GM21619 (cell line): ENCODE data around the gene ZCCHC7.
"Not testable (repeated sequence)": the region's sequence is repeated elsewhere in the genome, so short reads cannot be mapped to it uniquely, and the experiment has no call there.

Experiments
- ATAC-seq: cut with Tn5 transposase; IDR thresholded peaks from one replicate; pipeline ENCODE4 v1.9.1; 2021; ENCODE audit not compliant: unreplicated experiment

Gene ZCCHC7

DNA sequence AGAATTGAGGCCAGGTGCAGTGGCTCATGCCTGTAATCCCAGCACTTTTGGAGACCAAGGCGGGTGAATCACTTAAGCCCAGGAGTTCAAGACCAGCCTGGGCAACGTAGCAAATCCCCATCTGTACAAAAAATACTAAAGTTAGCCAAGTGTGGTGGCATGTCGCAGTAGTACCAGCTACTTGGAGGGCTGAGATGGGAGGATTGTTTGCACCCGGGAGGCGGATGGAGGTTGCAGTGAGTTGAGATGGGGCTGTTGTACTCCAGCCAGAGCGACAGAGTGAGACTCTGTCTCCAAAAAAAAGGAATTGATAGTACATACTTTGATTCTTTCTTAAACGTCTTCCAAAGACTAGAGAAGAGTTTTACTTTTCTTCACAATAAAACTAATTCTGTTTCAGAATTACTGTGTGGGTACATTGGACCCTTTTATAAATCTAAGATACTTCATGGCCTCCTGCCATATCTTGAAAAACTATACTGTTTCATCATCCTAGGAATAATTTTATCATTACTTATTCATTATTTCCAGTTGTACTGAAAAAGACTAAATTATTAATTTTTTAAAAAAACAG, 170.1 kb downstream of the ZCCHC7 start:
- ATAC-seq: no peak

DNA sequence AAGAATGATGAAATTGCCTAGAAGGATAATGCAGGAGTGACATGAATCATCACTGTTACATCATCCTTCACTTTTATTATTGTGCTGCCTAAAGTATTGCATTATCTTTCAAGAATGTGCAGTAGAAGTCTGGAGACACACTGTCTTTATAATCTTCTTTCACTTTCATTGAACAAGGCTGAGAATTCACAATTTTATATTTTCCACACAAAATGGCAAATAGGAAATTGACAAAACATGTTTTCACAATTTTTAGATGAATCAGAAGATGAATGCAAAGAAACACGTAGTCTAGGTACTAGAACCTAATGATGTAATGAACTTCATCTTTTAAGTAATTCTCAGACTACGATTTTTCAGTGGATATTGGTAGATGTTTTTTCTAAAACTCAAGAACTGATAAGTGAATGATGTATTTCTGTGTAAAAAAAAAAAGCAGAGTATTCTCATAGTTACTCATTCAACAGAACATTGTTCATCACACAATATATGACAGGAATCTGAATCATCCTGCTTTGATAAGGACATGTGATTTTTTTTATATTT, 170.6 kb downstream of the ZCCHC7 start:
- ATAC-seq: no peak

DNA sequence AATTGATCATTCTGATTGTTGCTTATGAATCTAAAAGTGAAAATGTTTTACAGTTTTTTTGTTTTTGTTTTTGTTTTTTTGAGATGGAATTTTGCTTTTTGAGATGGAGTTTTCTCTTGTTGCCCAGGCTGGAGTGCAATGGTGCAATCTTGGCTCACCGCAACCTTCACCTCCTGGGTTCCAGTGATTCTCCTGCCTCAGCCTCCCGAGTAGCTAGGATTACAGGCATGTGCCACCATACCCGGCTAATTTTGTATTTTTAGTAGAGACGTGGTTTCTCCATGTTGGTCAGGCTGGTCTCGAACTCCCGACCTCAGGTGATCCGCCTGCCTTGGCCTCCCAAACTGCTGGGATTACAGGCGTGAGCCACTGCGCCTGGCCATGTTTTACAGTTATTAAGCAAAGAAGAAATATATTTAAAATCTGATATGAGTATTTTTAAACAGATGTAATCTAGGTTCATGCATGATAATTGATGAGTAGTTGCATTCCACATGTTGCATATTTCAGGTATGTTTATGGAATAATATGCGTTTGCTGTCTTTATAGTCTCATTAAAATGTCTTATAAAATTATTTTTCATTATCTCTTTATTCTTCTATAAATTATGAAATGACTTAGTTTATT, 171.4 kb downstream of the ZCCHC7 start:
- not testable (repeated sequence) for ATAC-seq

DNA sequence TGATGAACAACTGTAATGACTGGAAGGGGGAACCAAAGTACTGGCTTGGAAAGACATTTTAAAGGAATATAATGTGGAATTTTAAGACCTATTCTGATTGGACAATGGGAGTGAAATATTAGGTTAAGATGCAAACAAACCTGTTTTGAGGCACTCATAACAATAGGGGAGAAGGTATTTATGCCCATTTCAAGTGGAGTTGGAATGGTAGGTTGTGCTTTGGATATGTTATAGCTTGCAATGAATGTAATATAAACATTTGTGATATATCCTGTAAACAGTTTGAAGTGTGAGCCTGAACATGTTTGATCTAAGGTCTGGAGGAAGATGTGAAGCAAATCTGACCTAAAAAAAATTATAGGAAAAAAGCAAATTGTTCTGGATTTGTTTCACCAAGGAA, 172.5 kb downstream of the ZCCHC7 start:
- no peak for ATAC-seq

DNA sequence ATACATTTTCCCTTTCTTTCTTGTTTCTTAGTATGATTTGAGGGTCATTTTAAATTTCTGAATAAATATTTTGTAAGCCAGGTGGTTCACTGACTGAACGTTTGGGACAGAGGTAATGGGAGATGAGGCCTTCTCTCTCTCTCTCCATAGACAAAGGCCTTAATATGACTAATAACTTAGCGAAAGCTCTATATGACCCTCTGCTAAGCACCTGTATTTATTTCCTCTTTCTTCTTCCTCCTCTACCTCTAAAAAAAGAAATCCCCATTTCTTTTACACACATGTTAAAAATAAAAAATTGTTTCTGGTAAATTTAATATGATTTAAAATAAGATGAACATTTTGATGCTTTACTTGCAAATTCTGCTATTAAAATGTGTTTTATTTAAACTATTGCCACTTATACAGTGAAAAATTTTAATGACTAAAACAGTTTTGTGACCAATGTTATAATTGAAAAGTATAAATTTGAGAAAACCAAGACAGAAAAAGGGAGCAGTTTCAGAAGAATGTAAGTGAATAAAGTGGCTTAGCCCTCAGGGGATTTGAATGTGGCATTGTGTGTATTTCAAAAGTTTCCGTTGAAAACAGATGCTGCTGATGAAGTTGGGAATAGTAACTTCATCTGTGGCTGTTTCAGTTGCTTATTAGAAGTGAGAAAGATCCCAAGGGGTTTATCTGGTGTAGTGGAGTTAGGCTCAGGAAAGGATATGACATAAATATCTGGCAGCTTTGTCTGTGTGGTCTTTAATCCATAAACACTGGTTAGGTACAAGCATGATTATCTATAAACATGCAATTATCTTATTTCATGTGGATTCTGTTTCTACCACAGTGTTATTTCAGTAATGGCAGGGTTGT, 173.5 kb downstream of the ZCCHC7 start:
- peak; percentile 51 for ATAC-seq

DNA sequence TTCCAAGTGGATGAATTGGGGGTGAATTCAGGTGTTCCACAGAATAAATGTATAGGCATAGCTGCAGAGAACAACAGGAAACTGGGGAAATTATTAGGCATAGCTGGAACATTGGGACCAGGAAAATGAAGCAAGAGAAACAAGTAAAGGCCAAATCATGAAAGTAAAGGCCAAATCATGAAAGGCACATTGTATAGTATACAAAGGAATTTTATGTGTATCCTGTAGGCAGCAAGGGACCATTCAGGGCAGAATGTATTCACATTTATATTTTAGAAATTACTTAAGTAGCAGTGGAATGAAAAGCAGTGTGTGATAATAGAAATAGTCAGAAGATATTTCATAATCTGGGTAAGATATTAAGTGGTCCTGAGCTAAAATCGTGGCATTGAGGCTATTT, 174.8 kb downstream of the ZCCHC7 start:
- ATAC-seq: no peak

DNA sequence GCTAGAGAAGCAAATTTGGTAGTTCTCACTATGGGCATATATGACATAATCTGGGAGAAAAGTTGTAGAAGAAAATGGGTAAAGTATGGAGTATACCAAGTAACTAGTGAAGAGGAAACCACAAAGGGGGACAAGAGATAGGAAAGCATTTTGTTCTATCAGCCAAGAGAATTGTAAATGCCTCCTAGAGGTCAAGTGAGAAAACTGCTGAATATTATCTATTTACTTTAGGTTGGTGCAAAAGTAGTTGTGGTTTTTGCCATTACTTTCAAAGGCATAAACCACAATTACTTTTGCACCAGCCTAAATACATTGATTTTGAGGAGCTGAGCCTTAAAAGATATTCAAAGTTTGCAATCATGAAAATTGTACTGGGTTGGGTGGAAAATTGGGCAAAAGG, 175.4 kb downstream of the ZCCHC7 start:
- no peak for ATAC-seq

DNA sequence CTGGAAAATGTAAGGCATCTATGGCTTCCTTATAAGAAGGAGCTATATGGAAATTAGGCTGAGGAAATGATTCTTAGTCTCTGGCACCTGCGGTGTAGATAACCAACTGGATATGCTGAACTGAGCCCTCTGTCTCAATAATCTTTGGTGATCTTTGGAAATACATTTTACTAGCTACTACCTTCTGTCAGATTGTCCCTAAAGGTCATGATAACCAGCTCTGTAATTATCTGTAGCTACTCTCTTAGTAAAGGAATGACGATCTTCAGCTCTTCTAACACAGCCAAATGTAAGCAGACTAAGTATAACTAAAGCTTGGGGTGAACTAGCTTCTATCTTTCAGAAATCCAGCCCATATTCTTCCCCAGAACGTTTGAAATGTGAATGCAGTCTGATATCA, 177.2 kb downstream of the ZCCHC7 start:
- ATAC-seq: no peak

DNA sequence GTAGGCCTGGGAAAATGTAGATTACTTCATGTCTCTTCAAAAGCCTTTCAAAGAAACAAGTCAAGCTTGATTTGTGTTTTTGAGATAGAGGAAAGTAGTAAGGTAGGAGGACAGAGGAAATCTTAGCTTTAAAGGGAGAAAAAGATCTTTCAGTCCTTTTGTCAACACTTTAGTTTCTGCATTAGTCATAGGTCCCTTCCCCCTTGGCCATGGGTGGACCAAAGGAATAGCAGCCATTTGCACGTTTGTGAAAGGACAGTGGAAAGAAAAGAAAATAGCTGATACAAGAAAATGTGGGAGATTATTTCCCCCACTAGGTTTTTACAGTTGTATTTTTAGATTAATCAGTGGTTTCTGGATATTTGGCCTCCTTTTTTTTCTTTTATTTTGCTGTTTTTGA, 180.2 kb downstream of the ZCCHC7 start:
- no peak for ATAC-seq

DNA sequence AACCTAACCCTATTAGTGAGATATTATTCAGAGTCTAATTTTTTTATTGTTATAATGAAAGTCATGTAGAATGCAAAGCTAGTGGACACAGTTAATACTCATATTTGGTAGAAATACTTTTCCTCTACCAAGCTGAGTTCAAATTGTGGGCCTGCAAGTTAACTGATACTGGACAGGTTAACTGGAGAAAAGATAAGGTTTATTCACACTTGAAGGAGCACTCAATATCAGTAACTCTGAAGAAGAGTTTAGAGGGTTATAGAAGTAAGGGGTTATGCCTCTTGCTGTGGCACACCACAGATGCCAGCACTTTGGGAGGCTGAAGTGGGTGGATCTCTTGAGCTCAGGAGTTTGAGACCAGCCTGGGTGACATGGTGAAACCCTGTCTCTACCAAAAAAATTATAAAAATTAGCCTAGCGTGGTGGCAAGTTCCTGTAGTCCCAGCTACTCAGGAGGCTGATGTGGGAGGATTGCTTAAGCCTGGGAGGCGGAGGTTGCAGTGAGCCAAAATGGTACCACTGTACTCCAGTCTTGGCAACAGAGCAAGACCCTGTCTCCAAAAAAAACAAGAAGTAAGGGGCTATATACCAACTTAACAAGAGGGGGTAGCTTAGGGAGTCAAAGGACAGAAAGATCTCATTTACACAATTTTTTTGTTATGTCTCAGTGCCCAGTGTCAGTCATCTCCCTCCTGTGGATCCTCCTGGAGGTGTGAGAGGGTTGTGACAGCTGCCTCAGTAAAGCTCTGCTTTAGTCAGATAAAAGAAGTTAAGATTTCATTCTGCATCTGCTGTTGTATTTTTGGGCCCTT, 180.9 kb downstream of the ZCCHC7 start:
- no peak for ATAC-seq

DNA sequence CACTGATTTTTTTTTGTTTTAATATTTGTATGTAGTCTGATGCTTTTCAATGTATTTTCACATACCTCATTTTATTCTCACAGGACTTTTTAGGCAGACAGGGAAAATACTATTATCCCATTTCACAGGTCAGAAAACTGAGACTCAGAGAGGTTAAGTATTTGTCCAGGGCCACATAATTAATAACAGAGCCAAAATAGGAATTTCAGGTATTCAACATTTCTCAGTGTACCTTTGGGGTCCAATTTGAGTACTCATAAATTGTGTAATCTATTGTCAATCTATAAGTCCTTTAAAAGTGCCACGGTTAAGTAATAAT, 181.4 kb downstream of the ZCCHC7 start:
- ATAC-seq: no peak

DNA sequence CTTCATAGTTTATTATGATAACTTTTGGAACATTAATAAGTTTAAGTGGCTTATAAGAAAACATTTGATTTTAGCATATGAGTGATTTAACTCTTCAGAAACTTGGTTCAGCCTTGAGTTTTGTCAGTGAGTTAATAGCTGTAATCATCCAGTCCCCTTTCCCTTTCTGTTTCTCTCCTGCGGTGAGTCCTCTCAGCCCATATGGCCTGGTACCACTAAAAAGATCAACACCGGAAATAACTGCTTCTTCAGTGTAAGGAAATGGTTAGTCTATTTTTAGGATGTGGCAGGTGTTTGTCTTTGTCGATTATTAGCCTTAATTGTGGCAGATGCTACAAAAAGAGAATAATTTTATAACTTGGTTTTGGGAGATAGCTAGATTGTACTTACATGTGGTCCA, 181.9 kb downstream of the ZCCHC7 start:
- ATAC-seq: peak; percentile 84

DNA sequence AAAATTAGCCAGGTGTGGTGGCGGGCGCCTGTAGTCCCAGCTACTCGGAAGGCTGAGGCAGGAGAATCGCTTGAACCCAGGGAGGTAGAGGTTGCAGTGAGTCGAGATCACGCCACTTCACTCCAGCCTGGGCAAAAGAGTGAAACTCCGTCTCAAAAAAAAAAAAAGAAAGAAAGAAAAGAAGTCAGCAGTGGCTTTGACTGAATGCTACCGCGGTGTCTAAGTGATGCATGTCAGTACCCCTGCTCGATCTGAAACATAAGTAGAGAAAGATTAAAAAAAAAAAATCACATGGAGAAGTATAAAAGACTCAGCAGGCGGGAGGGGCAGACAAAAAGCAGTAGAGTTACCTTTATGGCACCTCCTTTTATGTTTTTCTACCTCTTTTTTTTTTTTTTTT, 182.9 kb downstream of the ZCCHC7 start:
- ATAC-seq: not testable (repeated sequence)

DNA sequence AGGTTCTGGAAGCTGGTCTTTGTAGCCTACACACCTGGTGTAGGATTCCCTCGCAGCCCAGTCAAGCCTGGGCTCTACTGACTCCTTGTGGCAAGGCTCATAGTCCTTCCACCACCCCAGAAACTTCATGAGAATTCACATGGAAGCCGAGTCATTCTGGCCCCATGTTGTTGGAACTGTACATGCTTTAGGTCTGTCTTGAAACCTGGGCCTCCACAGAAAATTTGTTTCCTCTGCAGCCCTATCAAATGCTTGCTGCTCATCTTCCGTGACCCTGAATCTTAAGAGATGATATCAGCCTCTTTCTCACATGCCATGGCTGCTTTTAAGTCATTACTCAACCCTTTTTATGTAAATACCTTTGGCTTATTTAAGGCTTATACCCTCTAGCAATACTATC, 188.8 kb downstream of the ZCCHC7 start:
- no peak for ATAC-seq

DNA sequence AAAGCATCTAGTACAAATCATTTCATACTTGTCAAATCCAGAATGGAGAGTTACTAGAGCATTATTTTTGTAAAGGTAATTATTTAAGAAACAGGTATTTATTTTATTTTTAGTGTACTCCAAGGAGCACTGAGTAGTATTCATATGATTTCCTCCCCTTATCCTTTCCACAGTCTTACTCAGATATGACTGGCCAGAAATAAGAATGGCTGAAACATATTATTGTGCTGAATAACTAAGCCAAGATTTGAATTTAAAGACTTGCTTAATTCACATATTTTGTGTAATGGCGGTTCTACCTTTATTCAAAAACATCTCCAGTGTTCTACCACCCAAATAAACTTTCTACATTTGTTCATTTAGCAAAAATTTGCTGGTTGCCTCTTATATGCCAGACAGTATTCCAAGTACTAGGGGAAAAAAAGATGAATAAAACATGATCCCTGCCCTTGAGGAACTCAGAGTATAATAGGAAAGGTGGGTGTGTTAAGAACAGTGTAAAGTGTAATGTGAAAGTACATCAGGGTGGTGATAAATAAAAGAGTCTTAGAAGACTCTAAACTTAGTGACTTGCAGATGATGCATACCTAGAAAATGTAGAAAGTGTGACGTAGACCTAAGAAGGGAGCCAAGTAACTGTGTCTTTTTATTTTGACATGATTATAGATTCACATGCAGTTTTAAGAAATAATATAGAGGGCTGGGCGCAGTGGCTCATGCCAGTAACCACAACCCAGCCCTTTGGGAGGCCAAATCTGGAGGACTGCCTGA, 191.7 kb downstream of the ZCCHC7 start:
- ATAC-seq: no peak

DNA sequence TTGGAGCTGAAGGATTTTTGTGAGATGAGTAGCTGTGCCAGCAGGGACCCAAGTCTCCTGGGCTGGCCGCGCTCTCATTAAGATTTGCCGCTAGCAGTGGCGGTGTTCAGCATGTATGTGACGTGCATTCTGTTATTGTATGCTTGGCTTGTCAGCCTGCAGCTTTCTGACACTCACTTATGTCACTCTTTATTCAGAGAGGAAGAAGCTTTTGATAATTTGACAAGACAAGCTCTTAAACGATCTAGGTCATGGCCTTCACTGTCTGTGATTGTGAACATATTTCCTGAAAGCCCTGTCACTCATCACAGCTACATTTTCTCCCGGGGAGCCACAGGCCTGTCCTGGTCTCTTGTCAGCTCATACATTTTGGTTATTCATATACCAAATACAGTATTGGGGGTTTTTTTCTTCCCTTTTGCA, 203.9 kb downstream of the ZCCHC7 start:
- peak; percentile 62 for ATAC-seq

DNA sequence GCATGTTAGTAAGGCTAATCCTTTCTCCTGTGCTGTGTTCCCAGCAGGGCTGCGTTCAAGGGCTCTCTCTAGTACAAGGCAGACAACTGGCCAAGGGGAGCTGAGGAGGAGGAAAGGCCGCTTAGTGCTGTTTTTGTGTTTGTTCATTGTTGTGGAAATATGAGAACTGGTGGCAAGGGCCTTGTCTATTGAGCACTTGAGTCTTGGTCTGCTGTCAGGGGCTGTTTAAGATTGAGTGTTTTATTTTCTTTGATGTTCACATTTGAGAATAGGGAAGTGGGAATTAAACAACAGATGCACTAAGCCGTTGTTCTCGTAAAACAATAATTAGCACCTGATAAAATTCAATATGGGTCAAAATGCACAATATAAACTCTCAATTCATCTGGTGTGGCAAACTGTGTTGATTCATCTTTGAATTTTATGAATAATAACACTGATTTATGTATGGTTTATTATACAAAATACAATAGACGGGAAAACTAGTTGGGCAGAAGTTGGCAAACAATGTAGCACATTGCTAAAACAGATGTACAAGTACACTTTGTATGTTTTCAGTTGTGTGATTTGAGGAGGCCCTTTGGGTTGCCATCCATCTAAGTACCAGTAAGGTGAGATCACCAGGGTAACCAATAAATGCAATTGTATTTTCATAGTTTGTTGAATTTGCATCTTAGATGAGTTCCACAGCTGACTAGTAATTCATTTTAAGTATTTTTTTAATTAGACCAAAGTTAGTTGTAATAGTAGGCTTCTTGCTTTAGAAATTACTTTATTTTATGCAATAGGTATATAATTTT, 204.5 kb downstream of the ZCCHC7 start:
- ATAC-seq: no peak

DNA sequence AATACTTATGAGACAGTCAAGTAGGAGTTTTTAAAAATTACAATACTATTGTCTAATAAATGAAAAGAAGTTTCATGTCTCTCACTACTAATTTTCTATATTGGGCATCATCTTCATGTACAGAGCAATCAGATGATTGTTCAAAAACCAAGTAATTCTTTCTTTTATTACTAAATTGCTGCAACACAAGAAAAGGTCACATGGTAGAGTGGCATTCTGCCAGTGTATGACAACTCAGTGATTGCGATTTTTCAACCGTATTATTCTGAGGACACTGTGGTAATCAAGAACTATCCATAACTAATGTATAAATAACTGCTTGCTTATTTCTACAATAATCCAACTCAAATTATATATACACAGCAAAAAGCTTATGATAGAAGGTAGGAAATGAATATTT, 205.4 kb downstream of the ZCCHC7 start:
- no peak for ATAC-seq

DNA sequence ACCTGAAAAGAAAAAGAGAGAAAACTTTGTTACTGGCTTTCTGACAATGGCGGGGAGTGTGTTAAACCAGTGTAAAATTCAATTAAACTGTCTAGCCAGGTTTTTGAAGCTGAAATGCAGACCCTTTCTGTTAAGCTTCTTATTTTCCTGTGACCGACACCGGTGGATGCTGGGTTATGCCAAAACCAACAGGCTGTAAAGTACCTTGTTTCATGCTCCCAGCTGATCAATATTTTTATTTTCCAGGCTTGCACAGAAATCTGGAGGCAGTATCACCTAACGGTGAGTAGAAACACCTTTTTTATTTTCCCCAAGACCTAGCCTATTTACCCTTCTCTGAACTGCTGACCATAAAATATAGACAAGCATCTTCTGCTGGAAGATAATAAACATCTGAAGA, 207.2 kb downstream of the ZCCHC7 start:
- no peak for ATAC-seq
